GM12873 (cell line): ENCODE results near the gene IMPG2.

ENCODE experiments used
- CTCF ChIP-seq: IDR thresholded peaks from 2 replicates; pipeline ENCODE4 v1.5.1; 2012; ENCODE audit warnings: low read depth, mild to moderate bottlenecking, moderate library complexity, low read length, control low read depth; ENCODE audit not compliant: insufficient read depth; ENCODE audit errors: missing control alignments

Gene IMPG2

DNA sequence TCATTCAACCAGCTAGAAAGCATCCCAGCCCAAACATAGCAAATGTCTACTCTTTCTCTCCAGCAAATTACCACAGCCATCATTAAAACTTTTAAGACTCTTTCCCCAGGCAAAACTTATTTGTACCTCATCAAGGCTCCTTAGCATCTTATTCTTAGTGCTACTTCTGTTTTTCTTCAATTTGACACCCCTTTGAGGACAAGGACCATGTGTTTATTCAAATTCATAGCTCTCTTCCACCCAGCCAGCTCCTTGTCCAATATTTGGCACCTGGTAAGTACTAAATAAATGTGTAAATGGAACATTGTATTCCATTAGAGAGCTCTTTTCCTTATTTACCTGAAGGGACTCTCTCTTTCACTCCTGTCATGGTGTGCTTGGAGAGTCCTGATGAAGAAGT lies 89.8 kb downstream of the IMPG2 start:
- no peak for TF ChIP-seq CTCF

- TF ChIP-seq CTCF, result no peak
Observed at GRCh38 chr3:101229681-101230080, 90.7 kb downstream of the IMPG2 start.

GRCh38 chr3:101228441-101228840 lies 91.9 kb downstream of the IMPG2 start:
- TF ChIP-seq CTCF, result no peak

DNA sequence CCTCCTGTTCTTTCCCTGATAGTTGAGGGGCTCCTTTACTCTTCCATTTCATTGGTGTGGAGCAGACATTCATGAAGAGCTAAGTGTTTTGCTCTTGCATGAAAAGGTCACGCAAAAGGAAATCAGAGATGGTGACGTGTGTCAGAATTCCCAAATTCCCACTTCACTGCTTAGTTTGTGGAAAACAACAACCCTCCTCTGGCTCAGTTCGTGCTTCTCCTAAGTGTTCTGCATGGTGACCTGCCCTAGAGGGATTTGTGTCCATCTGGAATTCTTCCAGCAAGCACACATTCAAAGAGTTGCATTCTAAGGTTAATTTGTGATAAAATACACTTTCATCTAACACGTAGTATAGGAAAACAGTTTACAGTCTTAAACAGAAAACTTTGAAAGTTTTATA lies 95.6 kb downstream of the IMPG2 start:
- TF ChIP-seq CTCF, result no peak

- TF ChIP-seq CTCF, result no peak
Observed at GRCh38 chr3:101223016-101223415, 97.4 kb downstream of the IMPG2 start.

GRCh38 chr3:101219842-101220560 lies 100.4 kb downstream of the IMPG2 start:
- TF ChIP-seq CTCF, result no peak

DNA sequence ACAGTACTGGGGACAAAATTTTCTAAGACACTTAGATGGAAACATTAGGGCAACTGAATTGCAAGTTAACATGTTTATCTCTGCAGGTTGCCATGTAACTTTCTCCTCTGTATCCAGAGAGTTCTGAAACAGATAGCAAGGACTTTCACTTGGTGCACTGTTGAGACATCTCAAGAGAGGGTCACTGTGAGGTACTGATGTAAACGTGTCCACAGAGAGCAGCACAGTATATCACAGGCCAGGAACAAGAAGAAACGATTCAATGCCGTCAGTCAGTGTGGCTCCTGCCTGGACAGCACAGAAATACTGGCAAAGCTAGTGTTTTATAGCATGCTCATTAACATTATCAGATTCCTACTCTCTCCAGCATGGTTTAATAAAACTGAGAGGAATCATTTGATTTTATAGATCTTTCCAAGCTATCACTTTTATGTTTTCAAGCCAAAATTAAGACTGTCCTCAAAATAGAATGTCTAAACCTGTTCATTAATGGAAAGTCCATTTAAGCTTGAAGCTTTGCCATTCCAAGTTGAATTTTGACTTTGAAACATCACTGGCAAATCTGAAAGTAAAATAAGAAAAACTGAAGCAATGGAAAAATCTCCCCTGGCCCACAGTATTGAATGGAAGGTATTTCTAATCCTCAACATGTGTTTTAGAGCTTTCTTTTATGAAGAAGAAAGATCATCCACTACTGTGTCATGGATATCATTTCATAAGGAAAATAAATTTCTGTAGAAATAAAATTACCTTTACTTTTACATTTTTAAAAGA lies 102.7 kb downstream of the IMPG2 start:
- TF ChIP-seq CTCF, result no peak
